WTC11 (cell line): ENCODE results near the gene UGT2B10. TPM values are rescaled to one million over a fixed set of nuclear protein-coding genes. Genes with fewer than 3 reads are reported as not detected.
"Not testable (repeated sequence)": the region's sequence is repeated elsewhere in the genome, so short reads cannot be mapped to it uniquely, and the experiment has no call there.

Experiments used
- ATAC-seq: fragments of 200-7000 bp; cut with Tn5 transposase; 2 replicates; pipeline ENCODE4 v1.10.0; 2021; ENCODE audit warnings: mild to moderate bottlenecking, moderate library complexity
- CTCF ChIA-PET: fragments of 300-600 bp; sonication (Branson Sonifier 250); formaldehyde crosslinking; loops from one replicate; lab custom pipeline; 2021; ENCODE audit warnings: antibody characterized with exemption; lab: Charles Lee
- POLR2A ChIA-PET: fragments of 350-600 bp; sonication (Branson Sonifier 250); formaldehyde crosslinking; loops from one replicate; lab custom pipeline; 2021; ENCODE audit warnings: antibody characterized with exemption; lab: Charles Lee
- DNase-seq: peaks from one replicate; pipeline ENCODE4 v3.0.0; 2021; ENCODE audit warnings: low spot score
- H3K27ac Mint-ChIP-seq: 2 replicates; pipeline ENCODE4 v1.8.0; 2021; ENCODE audit warnings: mixed read lengths
- H3K27me3 Mint-ChIP-seq: 2 replicates; pipeline ENCODE4 v1.8.0; 2021; ENCODE audit warnings: low read depth, mild to moderate bottlenecking, moderate library complexity, mixed read lengths
- H3K36me3 Mint-ChIP-seq: 2 replicates; pipeline ENCODE4 v1.8.0; 2021; ENCODE audit warnings: mixed read lengths
- H3K4me1 Mint-ChIP-seq: 2 replicates; pipeline ENCODE4 v1.8.0; 2022; ENCODE audit warnings: mixed read lengths
- H3K4me3 Mint-ChIP-seq: 2 replicates; pipeline ENCODE4 v1.8.0; 2021; ENCODE audit warnings: mild to moderate bottlenecking, moderate library complexity, mixed read lengths
- H3K9me3 Mint-ChIP-seq: 2 replicates; pipeline ENCODE4 v1.8.0; 2021; ENCODE audit warnings: mixed read lengths
- ATF1 ChIP-seq: sonication (generic); formaldehyde crosslinking; IDR thresholded peaks from 2 replicates; pipeline ENCODE4 v1.8.1; 2023; ENCODE audit warnings: mild to moderate bottlenecking, moderate library complexity, missing genetic modification reagents
- CREB1 ChIP-seq: sonication (generic); formaldehyde crosslinking; IDR thresholded peaks from 2 replicates; pipeline ENCODE4 v1.8.0; 2023; ENCODE audit warnings: mild to moderate bottlenecking, missing genetic modification reagents
- ELF4 ChIP-seq: sonication (generic); formaldehyde crosslinking; IDR thresholded peaks from 2 replicates; pipeline ENCODE4 v1.8.1; 2022; ENCODE audit warnings: low read depth, mild to moderate bottlenecking, moderate library complexity, missing genetic modification reagents
- FOXJ3 ChIP-seq: sonication (generic); formaldehyde crosslinking; IDR thresholded peaks from 2 replicates; pipeline ENCODE4 v1.9.0; 2021; ENCODE audit warnings: missing genetic modification reagents, mild to moderate bottlenecking, borderline replicate concordance
- HMGA2 ChIP-seq: fragments of 250-450 bp; sonication (Bioruptor Pico); IDR thresholded peaks from 2 replicates; pipeline ENCODE4 v1.4.0; 2021; ENCODE audit warnings: mild to moderate bottlenecking, moderate library complexity
- MXD4 ChIP-seq: fragments of 250-450 bp; sonication (Bioruptor Pico); IDR thresholded peaks from 2 replicates; pipeline ENCODE4 v1.8.0; 2021; ENCODE audit warnings: mild to moderate bottlenecking, moderate library complexity, borderline replicate concordance
- MYBL2 ChIP-seq: sonication (generic); formaldehyde crosslinking; IDR thresholded peaks from 2 replicates; pipeline ENCODE4 v1.8.1; 2023; ENCODE audit warnings: mild to moderate bottlenecking, moderate library complexity, missing genetic modification reagents
- NFE2L1 ChIP-seq: sonication (generic); formaldehyde crosslinking; IDR thresholded peaks from 2 replicates; pipeline ENCODE4 v1.8.1; 2023; ENCODE audit warnings: missing genetic modification reagents
- NFYB ChIP-seq: sonication (generic); formaldehyde crosslinking; conservative IDR thresholded peaks from 2 replicates; pipeline ENCODE4 v1.8.0; 2022; ENCODE audit warnings: low read depth, missing genetic modification reagents
- NR1H2 ChIP-seq: sonication (generic); formaldehyde crosslinking; IDR thresholded peaks from 2 replicates; pipeline ENCODE4 v1.9.0; 2021; ENCODE audit warnings: mild to moderate bottlenecking, moderate library complexity, missing genetic modification reagents
- RELA ChIP-seq: sonication (generic); formaldehyde crosslinking; IDR thresholded peaks from 2 replicates; pipeline ENCODE4 v1.8.1; 2022; ENCODE audit warnings: missing genetic modification reagents, mild to moderate bottlenecking, borderline replicate concordance
- RORB ChIP-seq: fragments of 250-450 bp; sonication (Bioruptor Pico); IDR thresholded peaks from 2 replicates; pipeline ENCODE4 v1.9.0; 2021; ENCODE audit warnings: mild to moderate bottlenecking
- SMAD3 ChIP-seq: sonication (generic); formaldehyde crosslinking; IDR thresholded peaks from 2 replicates; pipeline ENCODE4 v1.8.0; 2022; ENCODE audit warnings: missing genetic modification reagents, mild to moderate bottlenecking, borderline replicate concordance
- TCF7 ChIP-seq: sonication (generic); formaldehyde crosslinking; IDR thresholded peaks from 2 replicates; pipeline ENCODE4 v1.8.0; 2022; ENCODE audit warnings: mild to moderate bottlenecking, low read depth, missing genetic modification reagents, moderate library complexity
- TP53 ChIP-seq: sonication (generic); formaldehyde crosslinking; IDR thresholded peaks from 2 replicates; pipeline ENCODE4 v1.8.1; 2023; ENCODE audit warnings: mild to moderate bottlenecking, missing genetic modification reagents
- ZNF121 ChIP-seq: sonication (generic); formaldehyde crosslinking; IDR thresholded peaks from 2 replicates; pipeline ENCODE4 v1.8.0; 2023; ENCODE audit warnings: missing genetic modification reagents
- ZNF263 ChIP-seq: sonication (generic); formaldehyde crosslinking; IDR thresholded peaks from 2 replicates; pipeline ENCODE4 v1.8.1; 2022; ENCODE audit warnings: low read depth, mild to moderate bottlenecking, moderate library complexity, missing genetic modification reagents
- ZNF416 ChIP-seq: fragments of 250-450 bp; sonication (Bioruptor Pico); IDR thresholded peaks from 2 replicates; pipeline ENCODE4 v1.9.0; 2021; ENCODE audit warnings: mild to moderate bottlenecking, inconsistent platforms
- total RNA-seq: library from RNA; stranded (reverse); gene quantifications from 3 replicates; pipeline ENCODE4 v1.2.3, GENCODE V29; 2021
- TF ChIP-seq, protein P1 (sequence below): sonication (generic); formaldehyde crosslinking; IDR thresholded peaks from 2 replicates; pipeline ENCODE4 v1.8.1; 2023; ENCODE audit warnings: mild to moderate bottlenecking, missing genetic modification reagents
- TF ChIP-seq, protein P2 (sequence below): sonication (generic); formaldehyde crosslinking; IDR thresholded peaks from 2 replicates; pipeline ENCODE4 v1.8.1; 2023; ENCODE audit warnings: mild to moderate bottlenecking, missing genetic modification reagents
- TF ChIP-seq, protein P3 (sequence below): sonication (generic); formaldehyde crosslinking; IDR thresholded peaks from 2 replicates; pipeline ENCODE4 v1.8.1; 2022; ENCODE audit warnings: mild to moderate bottlenecking, missing genetic modification reagents, moderate library complexity, borderline replicate concordance
- TF ChIP-seq, protein P4 (sequence below): fragments of 250-450 bp; sonication (Bioruptor Pico); IDR thresholded peaks from 2 replicates; pipeline ENCODE4 v1.9.0; 2021; ENCODE audit warnings: mild to moderate bottlenecking
- TF ChIP-seq, protein P5 (sequence below): sonication (generic); formaldehyde crosslinking; IDR thresholded peaks from 2 replicates; pipeline ENCODE4 v1.8.1; 2022; ENCODE audit warnings: missing genetic modification reagents, borderline replicate concordance

UGT2B10 gene
- total RNA-seq, 1 experiment from 2014 or later: 0.17 TPM

DNA sequence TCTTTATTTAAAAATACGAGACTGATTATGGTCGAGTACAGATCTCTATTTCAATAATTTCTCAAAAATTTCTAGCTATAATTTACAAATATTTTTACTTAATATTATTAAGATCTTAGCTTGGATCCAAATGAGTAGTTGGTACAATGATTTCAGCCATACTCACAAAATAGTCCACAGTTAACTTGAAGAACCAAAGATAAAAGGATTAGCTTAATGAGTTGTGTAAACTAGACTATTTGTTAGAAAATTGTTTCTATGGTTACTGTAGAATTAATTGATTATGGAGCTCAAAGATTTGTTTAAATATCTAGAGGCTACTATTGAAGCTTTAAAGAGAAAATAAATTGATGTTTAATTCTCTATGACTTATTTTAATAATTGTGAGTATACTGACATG, 1.6 kb downstream of the UGT2B10 start:
- POLR2A ChIA-PET: no interaction called here
- no peak overlapping the region for H3K4me3 Mint-ChIP-seq
- no peak overlapping the region for H3K27ac Mint-ChIP-seq

DNA sequence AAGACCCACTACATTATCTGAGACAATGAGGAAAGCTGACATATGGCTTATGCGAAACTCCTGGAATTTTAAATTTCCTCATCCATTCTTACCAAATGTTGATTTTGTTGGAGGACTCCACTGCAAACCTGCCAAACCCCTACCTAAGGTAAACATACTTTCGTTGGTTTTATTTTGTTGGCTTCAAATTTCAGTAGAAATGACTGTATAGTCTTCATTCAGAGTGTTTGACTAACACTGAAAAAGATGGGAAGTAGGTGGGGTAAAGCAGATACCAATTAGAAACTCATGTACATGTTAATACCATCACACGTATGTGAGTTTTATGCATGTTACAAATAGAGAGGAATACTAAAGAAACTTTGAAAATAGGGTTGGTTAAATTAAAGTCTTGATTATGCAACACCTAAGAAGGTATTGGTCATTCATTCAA, 2.3 kb downstream of the UGT2B10 start:
- H3K4me3 Mint-ChIP-seq, H3K27me3 Mint-ChIP-seq, CTCF ChIA-PET, H3K27ac Mint-ChIP-seq, H3K36me3 Mint-ChIP-seq, ATAC-seq, POLR2A ChIA-PET, DNase-seq, H3K9me3 Mint-ChIP-seq: not testable (repeated sequence)
- peaks cover 25% of the 10 kb centered on the region for H3K4me1 Mint-ChIP-seq

More for the DNA sequence above, 1.6 kb downstream of the UGT2B10 start:
- no peak for ATAC-seq
- Mint-ChIP-seq H3K27me3 (no peaks in the 10 kb centered on the region), H3K9me3 (0 out of 2 replicates have a peak, but pooled peaks cover under 1% of the 10 kb centered on the region), H3K36me3 (no peaks in the 10 kb centered on the region), H3K4me1 (peaks cover 25% of the 10 kb centered on the region)
- DNase-seq: no peak
- CTCF ChIA-PET: no interaction called here
- TF ChIP-seq MYBL2 (CRISPR knock-in tag) (no peak), HMGA2 (CRISPR knock-in tag) (no peak), ZNF263 (no peak), NR1H2 (CRISPR knock-in tag) (no peak), NFE2L1 (CRISPR knock-in tag) (no peak), RELA (no peak), TCF7 (CRISPR knock-in tag) (no peak), MXD4 (no peak), ZNF416 (CRISPR knock-in tag) (no peak), ZNF121 (CRISPR knock-in tag) (no peak), ELF4 (no peak), TP53 (CRISPR knock-in tag) (no peak)
- TF ChIP-seq, protein P1, sequence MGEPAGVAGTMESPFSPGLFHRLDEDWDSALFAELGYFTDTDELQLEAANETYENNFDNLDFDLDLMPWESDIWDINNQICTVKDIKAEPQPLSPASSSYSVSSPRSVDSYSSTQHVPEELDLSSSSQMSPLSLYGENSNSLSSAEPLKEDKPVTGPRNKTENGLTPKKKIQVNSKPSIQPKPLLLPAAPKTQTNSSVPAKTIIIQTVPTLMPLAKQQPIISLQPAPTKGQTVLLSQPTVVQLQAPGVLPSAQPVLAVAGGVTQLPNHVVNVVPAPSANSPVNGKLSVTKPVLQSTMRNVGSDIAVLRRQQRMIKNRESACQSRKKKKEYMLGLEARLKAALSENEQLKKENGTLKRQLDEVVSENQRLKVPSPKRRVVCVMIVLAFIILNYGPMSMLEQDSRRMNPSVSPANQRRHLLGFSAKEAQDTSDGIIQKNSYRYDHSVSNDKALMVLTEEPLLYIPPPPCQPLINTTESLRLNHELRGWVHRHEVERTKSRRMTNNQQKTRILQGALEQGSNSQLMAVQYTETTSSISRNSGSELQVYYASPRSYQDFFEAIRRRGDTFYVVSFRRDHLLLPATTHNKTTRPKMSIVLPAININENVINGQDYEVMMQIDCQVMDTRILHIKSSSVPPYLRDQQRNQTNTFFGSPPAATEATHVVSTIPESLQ (CRISPR knock-in tag): no peak
- TF ChIP-seq, protein P2, sequence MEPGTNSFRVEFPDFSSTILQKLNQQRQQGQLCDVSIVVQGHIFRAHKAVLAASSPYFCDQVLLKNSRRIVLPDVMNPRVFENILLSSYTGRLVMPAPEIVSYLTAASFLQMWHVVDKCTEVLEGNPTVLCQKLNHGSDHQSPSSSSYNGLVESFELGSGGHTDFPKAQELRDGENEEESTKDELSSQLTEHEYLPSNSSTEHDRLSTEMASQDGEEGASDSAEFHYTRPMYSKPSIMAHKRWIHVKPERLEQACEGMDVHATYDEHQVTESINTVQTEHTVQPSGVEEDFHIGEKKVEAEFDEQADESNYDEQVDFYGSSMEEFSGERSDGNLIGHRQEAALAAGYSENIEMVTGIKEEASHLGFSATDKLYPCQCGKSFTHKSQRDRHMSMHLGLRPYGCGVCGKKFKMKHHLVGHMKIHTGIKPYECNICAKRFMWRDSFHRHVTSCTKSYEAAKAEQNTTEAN (CRISPR knock-in tag): no peak

DNA sequence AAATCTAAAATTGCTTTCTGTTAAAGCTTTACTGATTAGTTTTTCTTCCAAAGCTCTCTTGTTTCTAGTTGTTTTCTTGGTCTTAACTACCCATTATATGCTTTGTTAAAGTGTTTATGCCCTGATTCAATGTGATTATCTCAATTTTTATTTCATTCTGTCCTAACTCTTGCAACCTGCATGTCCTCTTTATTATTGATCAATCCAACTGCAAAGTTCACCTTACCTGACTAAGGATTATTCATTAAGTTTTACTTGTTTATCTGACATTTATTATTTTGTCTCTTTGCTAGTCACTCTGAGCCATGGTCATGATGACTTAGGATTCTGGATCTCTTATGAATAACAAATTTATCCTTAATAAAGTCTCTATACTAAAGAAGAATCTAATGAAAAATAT, 15.8 kb downstream of the UGT2B10 start:
- POLR2A ChIA-PET: no interaction called here
- ATAC-seq: no peak

DNA sequence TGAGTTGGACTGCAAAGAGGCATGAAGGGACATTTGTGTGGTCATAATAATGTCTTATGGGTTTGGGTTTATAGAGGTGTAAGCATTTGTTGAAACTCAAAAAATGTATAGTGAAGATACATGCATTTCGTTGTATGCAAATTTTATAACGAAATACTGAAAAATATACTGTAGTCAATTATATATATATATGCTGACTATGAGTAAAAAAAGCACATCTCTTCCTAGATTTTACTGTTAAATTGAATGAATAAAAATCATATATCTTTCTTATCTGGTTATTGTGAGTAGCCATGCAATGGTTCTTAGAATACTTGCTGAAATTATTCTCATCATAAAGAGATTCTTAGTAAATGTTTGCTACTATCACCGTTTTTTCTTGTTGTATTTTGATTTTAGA, 34.5 kb downstream of the UGT2B10 start:
- H3K36me3 Mint-ChIP-seq: peaks cover 8% of the 10 kb centered on the region
- H3K27ac Mint-ChIP-seq: no peak overlapping the region
- H3K9me3 Mint-ChIP-seq: peaks cover 28% of the 10 kb centered on the region
- no peak for DNase-seq
- ATAC-seq: no peak
- H3K4me3 Mint-ChIP-seq: no peak overlapping the region
- ChIA-PET POLR2A (no interaction called here), CTCF (no interaction called here)
- H3K27me3 Mint-ChIP-seq: no peaks in the 10 kb centered on the region
- no peaks in the 10 kb centered on the region for H3K4me1 Mint-ChIP-seq
- TF ChIP-seq RORB (CRISPR knock-in tag): no peak
- no peak for TF ChIP-seq MYBL2 (CRISPR knock-in tag)
- TF ChIP-seq, protein P3, sequence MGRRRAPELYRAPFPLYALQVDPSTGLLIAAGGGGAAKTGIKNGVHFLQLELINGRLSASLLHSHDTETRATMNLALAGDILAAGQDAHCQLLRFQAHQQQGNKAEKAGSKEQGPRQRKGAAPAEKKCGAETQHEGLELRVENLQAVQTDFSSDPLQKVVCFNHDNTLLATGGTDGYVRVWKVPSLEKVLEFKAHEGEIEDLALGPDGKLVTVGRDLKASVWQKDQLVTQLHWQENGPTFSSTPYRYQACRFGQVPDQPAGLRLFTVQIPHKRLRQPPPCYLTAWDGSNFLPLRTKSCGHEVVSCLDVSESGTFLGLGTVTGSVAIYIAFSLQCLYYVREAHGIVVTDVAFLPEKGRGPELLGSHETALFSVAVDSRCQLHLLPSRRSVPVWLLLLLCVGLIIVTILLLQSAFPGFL (CRISPR knock-in tag): no peak
- no peak for TF ChIP-seq NFYB
- TF ChIP-seq, protein P4, sequence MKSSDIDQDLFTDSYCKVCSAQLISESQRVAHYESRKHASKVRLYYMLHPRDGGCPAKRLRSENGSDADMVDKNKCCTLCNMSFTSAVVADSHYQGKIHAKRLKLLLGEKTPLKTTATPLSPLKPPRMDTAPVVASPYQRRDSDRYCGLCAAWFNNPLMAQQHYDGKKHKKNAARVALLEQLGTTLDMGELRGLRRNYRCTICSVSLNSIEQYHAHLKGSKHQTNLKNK (CRISPR knock-in tag): no peak
- no peak for TF ChIP-seq ATF1 (CRISPR knock-in tag)

More for the DNA sequence above, 15.8 kb downstream of the UGT2B10 start:
- TF ChIP-seq ELF4 (no peak), FOXJ3 (CRISPR knock-in tag) (no peak), SMAD3 (CRISPR knock-in tag) (no peak), CREB1 (CRISPR knock-in tag) (no peak)
- TF ChIP-seq, protein P5, sequence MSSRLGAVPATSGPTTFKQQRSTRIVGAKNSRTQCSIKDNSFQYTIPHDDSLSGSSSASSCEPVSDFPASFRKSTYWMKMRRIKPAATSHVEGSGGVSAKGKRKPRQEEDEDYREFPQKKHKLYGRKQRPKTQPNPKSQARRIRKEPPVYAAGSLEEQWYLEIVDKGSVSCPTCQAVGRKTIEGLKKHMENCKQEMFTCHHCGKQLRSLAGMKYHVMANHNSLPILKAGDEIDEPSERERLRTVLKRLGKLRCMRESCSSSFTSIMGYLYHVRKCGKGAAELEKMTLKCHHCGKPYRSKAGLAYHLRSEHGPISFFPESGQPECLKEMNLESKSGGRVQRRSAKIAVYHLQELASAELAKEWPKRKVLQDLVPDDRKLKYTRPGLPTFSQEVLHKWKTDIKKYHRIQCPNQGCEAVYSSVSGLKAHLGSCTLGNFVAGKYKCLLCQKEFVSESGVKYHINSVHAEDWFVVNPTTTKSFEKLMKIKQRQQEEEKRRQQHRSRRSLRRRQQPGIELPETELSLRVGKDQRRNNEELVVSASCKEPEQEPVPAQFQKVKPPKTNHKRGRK (CRISPR knock-in tag): no peak
- TF ChIP-seq, all 79 proteins: peak for 0
- H3K27ac Mint-ChIP-seq: no peak overlapping the region
- no peaks in the 10 kb centered on the region for H3K27me3 Mint-ChIP-seq
- H3K4me3 Mint-ChIP-seq: no peak overlapping the region
- no peaks in the 10 kb centered on the region for H3K36me3 Mint-ChIP-seq
- H3K4me1 Mint-ChIP-seq: peaks cover 4% of the 10 kb centered on the region
- CTCF ChIA-PET: interaction anchor here (1.0 kb wide), 1 partner anchor 79 kb away, joined by 3 read pairs; no protein-coding TSS in a partner anchor
- no peak for DNase-seq
- no peaks in the 10 kb centered on the region for H3K9me3 Mint-ChIP-seq
